ENCODE results near the gene PPIA.

The PPIA gene

GRCh38 chr7:44756904-44757303, 39.6 kb upstream of the PPIA start:
- no peak for TF ChIP-seq CTCF (IDR thresholded peaks at IDR 0.05; ENCODE audit: low read length)
- no peak for TF ChIP-seq EZH2phosphoT487 (IDR thresholded peaks at IDR 0.05; ENCODE audit: low read length)
- no peak for TF ChIP-seq EZH2 (optimal IDR thresholded peaks at IDR 0.05; ENCODE audit: low read depth, low read length)
- no peak for DNase-seq
- H3K4me2 ChIP-seq (ENCODE audit: low read depth, low read length): no peak overlapping the region
- H3K9ac ChIP-seq (ENCODE audit: low read length): no peak overlapping the region
- no peaks in the 10 kb centered on the region; the same call in 1 of the 2 replicates for H4K20me1 ChIP-seq (ENCODE audit: insufficient read depth, low read length)
- H2AFZ ChIP-seq (ENCODE audit: low read length): no peak overlapping the region
- no peaks in the 10 kb centered on the region for H3K9me2 ChIP-seq (replicated peaks; ENCODE audit: insufficient read depth, low read length)
- peaks cover 52% of the 10 kb centered on the region for H3K79me2 ChIP-seq (ENCODE audit: low read length)
- no peaks in the 10 kb centered on the region for H3K9me3 ChIP-seq (replicated peaks; ENCODE audit: insufficient read depth, low read length)
- peaks cover 2% of the 10 kb centered on the region; the same call in 1 of the 2 replicates for H3K4me1 ChIP-seq (ENCODE audit: low read length)
- H3F3A ChIP-seq (ENCODE audit: insufficient read depth, low read length): peaks cover under 1% of the 10 kb centered on the region
- H3K4me3 ChIP-seq (ENCODE audit: low read length): no peak overlapping the region
- H3K27ac ChIP-seq (ENCODE audit: low read length): no peak overlapping the region
- no peaks in the 10 kb centered on the region for H3K27me3 ChIP-seq (replicated peaks; ENCODE audit: insufficient read depth, low read length)
- H3K36me3 ChIP-seq (replicated peaks; ENCODE audit: insufficient read depth, low read length): no peaks in the 10 kb centered on the region

GRCh38 chr7:44757311-44757710, 39.2 kb upstream of the PPIA start:
- no peaks in the 10 kb centered on the region for H3K36me3 ChIP-seq (replicated peaks; ENCODE audit: insufficient read depth, low read length)
- no peak overlapping the region for H3K9ac ChIP-seq (ENCODE audit: low read length)
- H3K27ac ChIP-seq (ENCODE audit: low read length): no peak overlapping the region
- H3K9me2 ChIP-seq (replicated peaks; ENCODE audit: insufficient read depth, low read length): no peaks in the 10 kb centered on the region
- no peaks in the 10 kb centered on the region; the same call in 1 of the 2 replicates for H4K20me1 ChIP-seq (ENCODE audit: insufficient read depth, low read length)
- H3K27me3 ChIP-seq (replicated peaks; ENCODE audit: insufficient read depth, low read length): no peaks in the 10 kb centered on the region
- H3F3A ChIP-seq (ENCODE audit: insufficient read depth, low read length): no peaks in the 10 kb centered on the region
- no peak overlapping the region for H3K4me2 ChIP-seq (ENCODE audit: low read depth, low read length)
- TF ChIP-seq CTCF (IDR thresholded peaks at IDR 0.05; ENCODE audit: low read length) (no peak), EZH2phosphoT487 (IDR thresholded peaks at IDR 0.05; ENCODE audit: low read length) (no peak), EZH2 (optimal IDR thresholded peaks at IDR 0.05; ENCODE audit: low read depth, low read length) (no peak)
- H3K4me3 ChIP-seq (ENCODE audit: low read length): no peak overlapping the region
- H3K9me3 ChIP-seq (replicated peaks; ENCODE audit: insufficient read depth, low read length): no peaks in the 10 kb centered on the region
- no peaks in the 10 kb centered on the region; the same call in 1 of the 2 replicates for H3K4me1 ChIP-seq (ENCODE audit: low read length)
- no peak for DNase-seq
- H3K79me2 ChIP-seq (ENCODE audit: low read length): peaks cover 48% of the 10 kb centered on the region
- no peak overlapping the region for H2AFZ ChIP-seq (ENCODE audit: low read length)

DNA sequence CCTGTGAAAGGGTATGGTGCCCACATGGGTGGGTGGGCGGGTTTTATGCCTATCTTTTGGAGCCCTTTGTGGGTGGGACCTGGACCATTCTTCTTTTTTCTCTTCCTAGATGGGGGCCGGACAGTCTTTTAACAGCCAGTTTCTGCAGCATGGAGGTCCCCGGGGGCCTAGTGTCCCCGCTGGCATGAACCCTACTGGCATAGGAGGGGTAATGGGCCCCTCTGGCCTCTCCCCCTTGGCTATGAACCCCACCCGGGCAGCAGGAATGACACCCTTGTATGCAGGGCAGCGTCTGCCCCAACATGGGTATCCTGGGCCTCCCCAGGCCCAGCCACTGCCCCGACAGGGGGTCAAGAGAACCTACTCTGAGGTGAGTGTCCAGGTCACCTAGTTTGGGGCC, 38.7 kb upstream of the PPIA start:
- H3K36me3 ChIP-seq (replicated peaks; ENCODE audit: insufficient read depth, low read length): no peaks in the 10 kb centered on the region
- no peaks in the 10 kb centered on the region for H3K27me3 ChIP-seq (replicated peaks; ENCODE audit: insufficient read depth, low read length)
- H3K9me3 ChIP-seq (replicated peaks; ENCODE audit: insufficient read depth, low read length): no peaks in the 10 kb centered on the region
- no peak overlapping the region for H3K27ac ChIP-seq (ENCODE audit: low read length)
- H3F3A ChIP-seq (ENCODE audit: insufficient read depth, low read length): no peaks in the 10 kb centered on the region
- DNase-seq: no peak
- H4K20me1 ChIP-seq (ENCODE audit: insufficient read depth, low read length): no peaks in the 10 kb centered on the region; the same call in 1 of the 2 replicates
- no peak for TF ChIP-seq EZH2 (optimal IDR thresholded peaks at IDR 0.05; ENCODE audit: low read depth, low read length)
- TF ChIP-seq EZH2phosphoT487 (IDR thresholded peaks at IDR 0.05; ENCODE audit: low read length): no peak
- TF ChIP-seq CTCF (IDR thresholded peaks at IDR 0.05; ENCODE audit: low read length): no peak
- H3K9me2 ChIP-seq (replicated peaks; ENCODE audit: insufficient read depth, low read length): no peaks in the 10 kb centered on the region
- no peak overlapping the region for H3K9ac ChIP-seq (ENCODE audit: low read length)
- no peak overlapping the region for H3K4me2 ChIP-seq (ENCODE audit: low read depth, low read length)
- no peak overlapping the region for H2AFZ ChIP-seq (ENCODE audit: low read length)
- H3K4me3 ChIP-seq (ENCODE audit: low read length): no peak overlapping the region
- H3K4me1 ChIP-seq (ENCODE audit: low read length): no peaks in the 10 kb centered on the region; the same call in 1 of the 2 replicates
- H3K79me2 ChIP-seq (ENCODE audit: low read length): peaks cover 44% of the 10 kb centered on the region
